GM10266 (cell line): Measurements from ENCODE around the gene DLGAP1.

Source experiments
- DNase-seq: peaks from one replicate; pipeline ENCODE4 v3.0.0; 2012; ENCODE audit errors: extremely low spot score
- TF ChIP-seq, protein P1 (sequence below): IDR thresholded peaks from 2 replicates; pipeline ENCODE4 v1.5.1; 2012; ENCODE audit warnings: mild to moderate bottlenecking, low read depth; ENCODE audit not compliant: control insufficient read depth, insufficient read depth; ENCODE audit errors: missing control alignments

DLGAP1 gene

DNA sequence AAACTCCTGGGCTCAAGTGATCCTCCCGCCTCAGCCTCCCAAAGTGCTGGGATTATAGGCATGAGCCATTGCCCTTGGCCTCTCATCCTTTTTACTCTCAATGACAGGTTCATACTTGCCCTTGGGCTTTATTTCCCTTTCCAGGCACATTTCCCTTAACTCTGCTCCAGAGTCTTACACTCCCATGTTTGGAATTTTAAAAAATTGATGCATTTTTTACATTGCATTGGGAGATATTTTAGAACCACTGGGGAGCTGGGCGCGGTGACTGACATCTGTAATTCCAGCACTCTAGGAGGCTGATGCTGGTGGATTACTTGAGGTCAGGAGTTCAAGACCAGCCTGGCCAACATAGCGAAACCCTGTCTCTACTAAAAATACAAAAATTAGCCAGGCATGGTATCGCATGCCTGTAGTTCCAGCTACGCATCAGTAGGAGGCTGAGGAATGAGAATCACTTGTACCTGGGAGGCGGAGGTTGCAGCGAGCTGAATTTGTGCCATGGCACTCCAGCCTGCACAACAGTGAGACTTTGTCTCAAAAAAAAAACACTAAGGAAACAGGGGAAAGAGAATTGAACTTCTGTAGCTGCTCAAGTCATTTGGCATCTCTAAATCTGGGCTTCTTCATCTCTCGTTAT, 986.9 kb downstream of the DLGAP1 start:
- DNase-seq, result no peak
- TF ChIP-seq, protein P1, sequence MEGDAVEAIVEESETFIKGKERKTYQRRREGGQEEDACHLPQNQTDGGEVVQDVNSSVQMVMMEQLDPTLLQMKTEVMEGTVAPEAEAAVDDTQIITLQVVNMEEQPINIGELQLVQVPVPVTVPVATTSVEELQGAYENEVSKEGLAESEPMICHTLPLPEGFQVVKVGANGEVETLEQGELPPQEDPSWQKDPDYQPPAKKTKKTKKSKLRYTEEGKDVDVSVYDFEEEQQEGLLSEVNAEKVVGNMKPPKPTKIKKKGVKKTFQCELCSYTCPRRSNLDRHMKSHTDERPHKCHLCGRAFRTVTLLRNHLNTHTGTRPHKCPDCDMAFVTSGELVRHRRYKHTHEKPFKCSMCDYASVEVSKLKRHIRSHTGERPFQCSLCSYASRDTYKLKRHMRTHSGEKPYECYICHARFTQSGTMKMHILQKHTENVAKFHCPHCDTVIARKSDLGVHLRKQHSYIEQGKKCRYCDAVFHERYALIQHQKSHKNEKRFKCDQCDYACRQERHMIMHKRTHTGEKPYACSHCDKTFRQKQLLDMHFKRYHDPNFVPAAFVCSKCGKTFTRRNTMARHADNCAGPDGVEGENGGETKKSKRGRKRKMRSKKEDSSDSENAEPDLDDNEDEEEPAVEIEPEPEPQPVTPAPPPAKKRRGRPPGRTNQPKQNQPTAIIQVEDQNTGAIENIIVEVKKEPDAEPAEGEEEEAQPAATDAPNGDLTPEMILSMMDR, result no peak

DNA sequence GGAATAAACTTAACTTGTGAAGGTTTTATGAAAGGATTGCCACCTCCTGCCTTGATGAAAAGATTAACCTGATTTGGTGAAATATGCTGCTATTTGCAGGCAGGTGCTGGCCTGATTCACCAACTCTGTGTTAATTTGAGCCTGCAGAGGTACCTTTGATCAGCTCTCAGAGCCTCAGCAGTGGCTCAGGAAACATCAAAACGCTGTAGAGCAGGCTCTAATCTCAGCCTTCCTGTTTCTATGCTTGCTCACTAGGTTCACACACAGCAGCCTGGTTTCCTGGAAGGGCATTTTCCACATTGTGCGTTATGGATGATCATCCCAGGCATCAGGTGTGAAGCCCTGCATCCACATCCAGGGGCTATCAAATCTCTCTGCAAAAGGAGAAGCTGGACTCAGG, 988.2 kb downstream of the DLGAP1 start:
- DNase-seq, result no peak
- TF ChIP-seq, protein P1, result no peak

DNA sequence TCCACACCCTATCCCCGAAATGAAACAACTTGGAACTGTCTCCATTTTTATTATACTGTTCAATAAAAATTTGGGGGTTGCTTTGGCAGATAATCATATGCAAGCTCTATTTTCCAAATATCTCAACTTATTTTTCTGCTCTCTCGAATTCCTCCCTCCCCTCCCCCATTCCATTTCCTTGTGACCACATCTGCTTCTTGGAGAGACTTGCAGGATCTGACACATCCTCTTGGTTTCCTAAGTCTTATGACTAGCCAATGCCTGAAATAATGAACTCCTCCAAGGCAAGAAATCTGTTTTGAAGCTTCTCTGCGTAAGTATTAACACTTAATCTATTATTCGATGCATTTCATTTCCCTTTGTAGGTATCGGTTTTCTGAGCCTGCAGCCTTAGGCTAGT, 989.1 kb downstream of the DLGAP1 start:
- DNase-seq, result no peak
- TF ChIP-seq, protein P1, result no peak

DNA sequence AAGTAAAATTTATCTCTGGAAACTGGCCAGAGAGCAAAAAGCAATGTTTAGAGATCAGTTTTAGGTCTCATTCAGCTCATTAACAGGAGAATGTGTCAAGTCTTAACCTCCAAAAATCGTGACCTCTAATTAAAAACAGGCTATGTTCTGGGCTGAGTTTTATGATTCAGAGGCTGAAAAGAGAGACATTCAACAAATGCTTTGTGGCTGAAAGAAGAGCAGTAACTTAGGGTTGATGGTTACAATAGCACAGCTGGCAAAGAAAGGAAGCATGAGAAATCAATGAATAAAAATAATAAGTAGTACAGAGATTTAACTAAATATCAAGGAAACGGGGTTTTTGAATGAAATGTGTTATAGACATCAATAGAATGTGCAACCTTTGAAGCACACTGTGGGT, 992.1 kb downstream of the DLGAP1 start:
- TF ChIP-seq, protein P1, result no peak
- DNase-seq, result no peak

DNA sequence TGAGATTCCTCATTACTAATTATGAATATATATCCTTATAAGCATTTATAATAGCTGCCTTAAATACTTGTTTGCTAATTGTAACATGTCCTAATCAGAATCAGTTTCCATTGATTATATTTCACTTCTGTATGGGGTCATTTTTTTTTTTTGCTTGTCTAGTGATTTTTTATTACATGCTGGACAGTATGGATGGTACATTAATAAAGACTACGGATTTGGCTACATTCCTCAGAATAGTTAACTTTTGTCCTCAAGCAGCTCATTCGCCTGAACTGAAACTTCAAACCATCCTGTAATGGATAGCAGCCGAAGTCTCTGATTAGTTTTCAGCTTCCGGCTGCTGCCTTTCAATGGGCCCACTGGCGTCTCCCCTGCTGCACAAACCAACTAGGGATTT, 993.4 kb downstream of the DLGAP1 start:
- DNase-seq, result no peak
- TF ChIP-seq, protein P1, result no peak

DNA sequence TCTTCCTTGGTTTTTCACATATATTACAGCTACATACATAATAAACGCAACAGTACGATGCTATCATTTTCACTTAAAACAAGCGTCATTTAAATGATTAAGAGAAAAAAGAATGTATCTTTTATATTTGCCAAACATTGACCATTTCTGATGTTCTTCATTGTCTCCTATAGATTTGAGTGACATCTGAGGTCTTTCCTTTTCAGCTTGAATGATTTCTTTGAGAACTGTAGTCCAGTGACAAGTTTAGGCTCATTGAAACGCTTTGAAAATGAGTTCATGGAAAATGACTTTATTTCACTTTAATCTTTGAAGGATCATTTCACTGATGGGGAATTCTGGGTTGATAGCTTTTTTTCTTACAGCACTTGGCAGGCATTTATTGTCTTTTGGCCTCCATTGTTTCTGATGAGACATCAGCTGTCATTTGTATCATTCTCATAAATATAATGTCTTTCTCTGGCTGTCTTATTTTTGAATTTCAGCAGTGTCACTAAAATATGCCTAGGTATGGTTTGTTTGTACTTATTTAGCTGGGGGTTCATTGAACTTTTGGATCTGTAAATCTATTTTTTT, 994.2 kb downstream of the DLGAP1 start:
- no peak for DNase-seq
- TF ChIP-seq, protein P1, result no peak
